K562 (cell line): ENCODE results near the gene SYNCRIP. TPM values are rescaled to one million over a fixed set of nuclear protein-coding genes. Genes with fewer than 3 reads are reported as not detected.

ENCODE experiments used
- BACH1 ChIP-seq: fragments of 200-800 bp; sonication (Bioruptor generic); IDR thresholded peaks from 2 replicates; pipeline ENCODE4 v1.6.1; 2016; ENCODE audit warnings: missing genetic modification characterization, missing compliant biosample characterization
- BRD4 ChIP-seq: fragments of 200-600 bp; sonication (generic); IDR thresholded peaks from 2 replicates; pipeline ENCODE4 v1.6.1; 2017; ENCODE audit warnings: inconsistent platforms
- DLX4 ChIP-seq: fragments of 250-450 bp; sonication (Bioruptor Pico); IDR thresholded peaks from 2 replicates; pipeline ENCODE4 v1.6.1; 2021; ENCODE audit warnings: mild to moderate bottlenecking
- EP300 ChIP-seq: IDR thresholded peaks from 2 replicates; pipeline ENCODE4 v1.6.1; 2012; ENCODE audit warnings: low read length, improper control_type of control experiment
- ESRRA ChIP-seq: fragments of 450-650 bp; IDR thresholded peaks from 2 replicates; pipeline ENCODE4 v1.6.1; 2014; ENCODE audit warnings: low read depth, mild to moderate bottlenecking, moderate library complexity, borderline replicate concordance
- FOXP4 ChIP-seq: sonication (generic); formaldehyde crosslinking; IDR thresholded peaks from 2 replicates; pipeline ENCODE4 v1.8.0; 2022; ENCODE audit warnings: mild to moderate bottlenecking, missing genetic modification reagents, borderline replicate concordance
- HIVEP1 ChIP-seq: fragments of 250-450 bp; sonication (Bioruptor Pico); IDR thresholded peaks from 2 replicates; pipeline ENCODE4 v1.4.0; 2020; ENCODE audit warnings: mild to moderate bottlenecking
- KAT2B ChIP-seq: IDR thresholded peaks from one replicate; pipeline ENCODE4 v1.6.1; 2012; ENCODE audit warnings: low read depth, mild to moderate bottlenecking, control low read depth, inconsistent platforms, low read length, moderate library complexity
- MCM3 ChIP-seq: fragments of 450-650 bp; IDR thresholded peaks from 2 replicates; pipeline ENCODE4 v1.6.1; 2016
- MXI1 ChIP-seq: IDR thresholded peaks from 2 replicates; pipeline ENCODE4 v1.6.1; 2011; ENCODE audit warnings: low read depth, mild to moderate bottlenecking, improper control_type of control experiment, low read length
- NFYB ChIP-seq: IDR thresholded peaks from 2 replicates; pipeline ENCODE4 v1.6.1; 2011; ENCODE audit warnings: mild to moderate bottlenecking, moderate library complexity; ENCODE audit not compliant: insufficient read length; ENCODE audit errors: extremely low read depth
- NONO ChIP-seq, 2 experiments: fragments of 200-400 bp in 1 of 2; fragments of 450-650 bp in 1 of 2; formaldehyde crosslinking in 1 of 2; IDR thresholded peaks; 2 replicates each; pipeline ENCODE4 v1.6.1; 2017; ENCODE audit warnings: low read depth in 2 of 2, mild to moderate bottlenecking in 2 of 2, moderate library complexity in 2 of 2, low read length in 1 of 2
- SMAD1 ChIP-seq: fragments of 150-350 bp; IDR thresholded peaks from 2 replicates; pipeline ENCODE4 v1.6.1; 2014; ENCODE audit warnings: low read length, low read depth; ENCODE audit not compliant: partially characterized antibody
- SRSF7 ChIP-seq: fragments of 200-400 bp; formaldehyde crosslinking; optimal IDR thresholded peaks from 2 replicates; pipeline ENCODE3; 2017; ENCODE audit warnings: mild to moderate bottlenecking, low read depth, low read length
- USF1 ChIP-seq: sonication (generic); formaldehyde crosslinking; IDR thresholded peaks from 2 replicates; pipeline ENCODE4 v1.9.0; 2022; ENCODE audit warnings: mild to moderate bottlenecking, missing genetic modification reagents
- XRCC5 ChIP-seq: fragments of 200-400 bp; formaldehyde crosslinking; IDR thresholded peaks from 2 replicates; pipeline ENCODE4 v1.6.1; 2017; ENCODE audit warnings: low read depth, mild to moderate bottlenecking, low read length
- ZBTB17 ChIP-seq: fragments of 450-650 bp; formaldehyde crosslinking; IDR thresholded peaks from 2 replicates; pipeline ENCODE4 v1.4.0; 2020; ENCODE audit warnings: mild to moderate bottlenecking
- ZBTB8A ChIP-seq: fragments of 450-650 bp; IDR thresholded peaks from 2 replicates; pipeline ENCODE4 v1.6.1; 2018; ENCODE audit warnings: mild to moderate bottlenecking, moderate library complexity; ENCODE audit not compliant: partially characterized antibody
- ZFX ChIP-seq: sonication (generic); formaldehyde crosslinking; IDR thresholded peaks from 2 replicates; pipeline ENCODE4 v1.8.0; 2022; ENCODE audit warnings: mild to moderate bottlenecking, missing genetic modification reagents, moderate library complexity
- ZKSCAN3 ChIP-seq: fragments of 250-450 bp; sonication (Bioruptor Pico); IDR thresholded peaks from 2 replicates; pipeline ENCODE4 v1.4.0; 2020
- ZNF316 ChIP-seq: fragments of 450-650 bp; IDR thresholded peaks from 2 replicates; pipeline ENCODE4 v1.6.1; 2016
- ZNF449 ChIP-seq: fragments of 250-450 bp; sonication (Bioruptor Pico); IDR thresholded peaks from 2 replicates; pipeline ENCODE4 v1.8.0; 2022; ENCODE audit warnings: moderate library complexity, mild to moderate bottlenecking, inconsistent platforms
- polyA plus RNA-seq, 8 experiments: library from polyadenylated mRNA; depleted of rRNA in 4 of 8; stranded (reverse) in 5 of 8; unstranded in 3 of 8; fragments of >200 nt; fragmentation: Nextera tagmentation in 2 of 8; fragmentation: Illumina TruSeq in 1 of 8; extraction: Ambion mirVana in 2 of 8; extraction: Trizol in 1 of 8; gene quantifications; 2 replicates each; pipeline versions ENCODE4 v1.2.1 to v1.2.3, GENCODE V29; 2011 to 2014; ENCODE audit warnings: inconsistent platforms in 1 of 8, missing spikeins in 1 of 8
- total RNA-seq, 7 experiments: library from RNA; depleted of rRNA in 6 of 7; stranded (reverse); fragments of >200 nt in 6 of 7; fragmentation: Illumina TruSeq in 2 of 7; extraction: Trizol in 2 of 7; gene quantifications; 2 replicates each; pipeline versions ENCODE4 v1.2.1 to v1.2.3, GENCODE V29; 2011 to 2021; ENCODE audit warnings: low replicate concordance in 1 of 7

The SYNCRIP gene
- total and polyA plus RNA-seq, 9 of the 15 experiments (the other 6 are each of a cell fraction or from before 2014, with no cell fraction given), result 46.5 to 295 (median 140) TPM

GRCh38 chr6:85641897-85642773, 551 bp downstream of the SYNCRIP start (continued):
- TF ChIP-seq ZBTB17 (CRISPR knock-in tag), result 0 out of 2 replicates have a peak, but pooled peaks have one; percentile 50
- TF ChIP-seq ZKSCAN3 (CRISPR knock-in tag), result no peak
- no peak for TF ChIP-seq ZNF449 (CRISPR knock-in tag)
- no peak; the same call in 1 of the 2 replicates for TF ChIP-seq XRCC5
- TF ChIP-seq NONO (IDR thresholded peaks at IDR 0.05; ENCODE audit: low read depth in 2 of 2, low read length in 1 of 2), result peak; percentile 33 to 51; a peak in 2 of 4 replicates
- no peak for TF ChIP-seq BACH1 (tag)
- no peak for TF ChIP-seq HIVEP1 (CRISPR knock-in tag)
- TF ChIP-seq ZNF316, result no peak
- peak; percentile 22; the same call in 1 of the 2 replicates for TF ChIP-seq USF1
- no peak for TF ChIP-seq KAT2B
- TF ChIP-seq BRD4, result no peak
- TF ChIP-seq FOXP4, result 0 out of 2 replicates have a peak, but pooled peaks have one; percentile 40
- TF ChIP-seq EP300, result no peak
- 0 out of 2 replicates have a peak, but pooled peaks have one; percentile 26 for TF ChIP-seq ESRRA
- TF ChIP-seq ZBTB8A, result no peak
- no peak for TF ChIP-seq MCM3
- no peak for TF ChIP-seq SMAD1
- no peak for TF ChIP-seq SRSF7
- no peak for TF ChIP-seq NFYB
- peak; percentile 30; the same call in 1 of the 2 replicates for TF ChIP-seq MXI1
- peak; percentile 98 for TF ChIP-seq ZFX (CRISPR knock-in tag)
- TF ChIP-seq DLX4, result no peak
